Progenitor cell of endocrine pancreas (in vitro differentiated cells): Measurements from ENCODE around the gene MOSMO. TPM values are rescaled to one million over a fixed set of nuclear protein-coding genes. Genes with fewer than 3 reads are reported as not detected.
A peak's percentile ranks its signal among the peaks of the same experiment; 100 is the strongest.
"Not testable (repeated sequence)": the region's sequence is repeated elsewhere in the genome, so short reads cannot be mapped to it uniquely, and the experiment has no call there.

Experiments
- DNase-seq: peaks from one replicate; pipeline ENCODE4 v3.0.0; 2021; ENCODE audit warnings: low spot score; ENCODE audit not compliant: unreplicated experiment
- H3K27ac Mint-ChIP-seq: 2 replicates; pipeline ENCODE4 v1.8.0; 2021; ENCODE audit warnings: mild to moderate bottlenecking, moderate library complexity, mixed read lengths
- H3K27me3 Mint-ChIP-seq: 2 replicates; pipeline ENCODE4 v1.8.0; 2021; ENCODE audit warnings: mixed read lengths
- H3K36me3 Mint-ChIP-seq: 2 replicates; pipeline ENCODE4 v1.8.0; 2022; ENCODE audit warnings: mixed read lengths; ENCODE audit not compliant: insufficient read depth
- H3K4me1 Mint-ChIP-seq: 2 replicates; pipeline ENCODE4 v1.8.0; 2021; ENCODE audit warnings: low read depth, mixed read lengths
- H3K4me3 Mint-ChIP-seq: 2 replicates; pipeline ENCODE4 v1.8.0; 2021; ENCODE audit warnings: low read depth, mild to moderate bottlenecking, moderate library complexity, mixed read lengths
- H3K9me3 Mint-ChIP-seq: 2 replicates; pipeline ENCODE4 v1.8.0; 2021; ENCODE audit warnings: low read depth, mixed read lengths
- total RNA-seq: library from RNA; stranded (reverse); gene quantifications from 2 replicates; pipeline ENCODE4 v1.2.1, GENCODE V29; 2021
- TF ChIP-seq, protein P1 (sequence below): fragments of 200-600 bp; sonication (generic); IDR thresholded peaks from one replicate; pipeline ENCODE4 v1.5.0; 2021; ENCODE audit warnings: antibody characterized with exemption, mild to moderate bottlenecking; ENCODE audit not compliant: unreplicated experiment

The MOSMO gene
- total RNA-seq, 1 donor from 2014 or later: 15.7 TPM

- TF ChIP-seq, protein P1, sequence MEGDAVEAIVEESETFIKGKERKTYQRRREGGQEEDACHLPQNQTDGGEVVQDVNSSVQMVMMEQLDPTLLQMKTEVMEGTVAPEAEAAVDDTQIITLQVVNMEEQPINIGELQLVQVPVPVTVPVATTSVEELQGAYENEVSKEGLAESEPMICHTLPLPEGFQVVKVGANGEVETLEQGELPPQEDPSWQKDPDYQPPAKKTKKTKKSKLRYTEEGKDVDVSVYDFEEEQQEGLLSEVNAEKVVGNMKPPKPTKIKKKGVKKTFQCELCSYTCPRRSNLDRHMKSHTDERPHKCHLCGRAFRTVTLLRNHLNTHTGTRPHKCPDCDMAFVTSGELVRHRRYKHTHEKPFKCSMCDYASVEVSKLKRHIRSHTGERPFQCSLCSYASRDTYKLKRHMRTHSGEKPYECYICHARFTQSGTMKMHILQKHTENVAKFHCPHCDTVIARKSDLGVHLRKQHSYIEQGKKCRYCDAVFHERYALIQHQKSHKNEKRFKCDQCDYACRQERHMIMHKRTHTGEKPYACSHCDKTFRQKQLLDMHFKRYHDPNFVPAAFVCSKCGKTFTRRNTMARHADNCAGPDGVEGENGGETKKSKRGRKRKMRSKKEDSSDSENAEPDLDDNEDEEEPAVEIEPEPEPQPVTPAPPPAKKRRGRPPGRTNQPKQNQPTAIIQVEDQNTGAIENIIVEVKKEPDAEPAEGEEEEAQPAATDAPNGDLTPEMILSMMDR: no peak
- Mint-ChIP-seq H3K9me3 (no peaks in the 10 kb centered on the region), H3K4me3 (no peak overlapping the region), H3K36me3 (no peaks in the 10 kb centered on the region), H3K4me1 (peaks cover 4% of the 10 kb centered on the region), H3K27ac (no peak overlapping the region), H3K27me3 (no peaks in the 10 kb centered on the region)
- no peak for DNase-seq
These were observed 6.5 kb downstream of the MOSMO start for GRCh38 chr16:22014271-22014873.

DNA sequence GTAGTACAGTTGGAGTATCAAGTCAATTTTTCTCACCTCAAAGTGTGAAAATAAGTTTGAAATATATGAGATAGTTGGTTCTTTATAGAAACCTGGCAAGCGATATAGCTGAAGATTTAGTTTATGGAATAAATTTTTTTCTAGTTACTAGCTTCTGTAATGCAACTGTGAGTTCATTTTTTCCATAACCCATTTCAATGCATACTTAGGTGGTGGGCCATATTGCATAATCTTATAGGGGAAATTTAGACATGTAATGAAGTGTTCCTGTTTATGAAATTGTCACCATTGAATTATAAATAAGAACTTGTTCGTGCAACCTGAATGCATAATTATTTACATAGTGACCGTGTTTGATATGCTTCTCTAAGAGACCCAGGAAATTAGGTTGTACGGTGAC is 9.0 kb downstream of the MOSMO start:
- H3K27me3 Mint-ChIP-seq: no peaks in the 10 kb centered on the region
- H3K4me1 Mint-ChIP-seq: peaks cover 2% of the 10 kb centered on the region
- H3K4me3 Mint-ChIP-seq: no peak overlapping the region
- DNase-seq: no peak
- no peak overlapping the region for H3K27ac Mint-ChIP-seq
- H3K36me3 Mint-ChIP-seq: no peaks in the 10 kb centered on the region
- no peaks in the 10 kb centered on the region for H3K9me3 Mint-ChIP-seq
- TF ChIP-seq, protein P1: no peak

GRCh38 chr16:22018559-22018958 is 10.6 kb downstream of the MOSMO start:
- H3K4me3 Mint-ChIP-seq: no peak overlapping the region
- DNase-seq: no peak
- H3K9me3 Mint-ChIP-seq: no peaks in the 10 kb centered on the region
- TF ChIP-seq, protein P1: no peak
- H3K36me3 Mint-ChIP-seq: no peaks in the 10 kb centered on the region
- no peak overlapping the region for H3K27ac Mint-ChIP-seq
- H3K27me3 Mint-ChIP-seq: no peaks in the 10 kb centered on the region
- H3K4me1 Mint-ChIP-seq: peaks cover 2% of the 10 kb centered on the region

DNA sequence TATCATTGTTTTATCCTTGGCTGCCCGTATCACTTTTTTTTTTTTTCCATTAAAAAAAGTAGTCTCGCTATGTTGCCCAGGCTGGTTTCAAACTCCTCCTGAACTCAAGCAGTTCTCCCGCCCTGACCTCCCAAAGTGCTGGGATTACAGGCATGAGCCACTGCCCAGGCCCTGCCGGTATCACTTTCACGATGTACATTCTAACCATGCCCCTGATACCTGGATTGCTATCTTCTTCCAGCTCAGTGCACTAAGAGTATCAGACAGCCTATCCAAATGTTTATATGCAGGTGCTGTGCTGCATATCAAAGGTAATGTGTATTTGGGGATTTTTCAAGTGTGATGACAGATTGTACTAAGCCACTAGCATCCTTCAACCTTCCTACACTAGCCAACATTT is 14.2 kb downstream of the MOSMO start:
- peaks cover 8% of the 10 kb centered on the region for H3K4me1 Mint-ChIP-seq
- no peaks in the 10 kb centered on the region for H3K36me3 Mint-ChIP-seq
- no peaks in the 10 kb centered on the region for H3K27me3 Mint-ChIP-seq
- peak overlapping the region; percentile 37 for H3K27ac Mint-ChIP-seq
- no peaks in the 10 kb centered on the region for H3K9me3 Mint-ChIP-seq
- DNase-seq: no peak
- no peak overlapping the region for H3K4me3 Mint-ChIP-seq
- TF ChIP-seq, protein P1: no peak

DNA sequence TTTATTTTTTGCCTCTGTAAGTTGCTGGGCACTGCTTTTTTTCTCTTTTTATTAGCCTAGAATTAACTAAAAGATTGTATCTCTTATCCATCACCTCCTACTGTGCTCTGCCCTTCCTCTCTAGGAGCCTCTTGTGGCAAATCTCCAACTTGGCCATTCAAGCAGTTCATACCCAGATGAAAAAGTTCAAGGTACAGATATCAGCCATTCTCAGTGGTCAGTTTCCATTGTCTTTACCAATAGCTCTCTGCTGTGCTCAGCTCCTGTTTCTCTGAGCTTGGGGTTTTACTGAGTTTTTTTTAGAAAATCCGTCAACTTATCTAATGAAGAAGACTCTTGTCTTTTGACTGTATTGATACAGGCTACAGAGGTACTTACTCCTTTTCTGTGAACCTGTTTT is 15.6 kb downstream of the MOSMO start:
- H3K4me1 Mint-ChIP-seq: peaks cover 13% of the 10 kb centered on the region
- no peak for DNase-seq
- TF ChIP-seq, protein P1: no peak
- no peak overlapping the region for H3K4me3 Mint-ChIP-seq
- no peak overlapping the region for H3K27ac Mint-ChIP-seq
- no peaks in the 10 kb centered on the region for H3K36me3 Mint-ChIP-seq
- H3K9me3 Mint-ChIP-seq: no peaks in the 10 kb centered on the region
- H3K27me3 Mint-ChIP-seq: no peaks in the 10 kb centered on the region

DNA sequence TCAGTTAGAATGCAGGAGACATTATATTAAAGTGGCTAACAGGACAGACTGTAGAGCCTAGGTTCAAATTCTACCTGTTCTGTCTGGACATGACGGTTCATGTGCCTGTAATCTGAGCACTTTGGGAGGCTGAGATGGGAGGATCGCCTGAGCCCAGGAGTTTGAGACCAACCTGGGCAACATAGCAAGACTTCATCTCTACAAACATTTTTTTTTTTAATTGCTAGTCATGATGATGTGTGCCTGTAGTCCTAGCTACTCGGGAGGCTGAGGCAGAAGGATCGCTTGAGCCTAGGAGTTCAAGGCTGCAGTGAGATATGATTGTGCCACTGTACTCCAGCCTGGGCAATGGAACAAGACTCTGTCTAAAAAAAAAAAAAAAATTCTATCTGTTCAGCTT is 16.9 kb downstream of the MOSMO start:
- H3K36me3 Mint-ChIP-seq, DNase-seq, H3K9me3 Mint-ChIP-seq, H3K27me3 Mint-ChIP-seq, H3K27ac Mint-ChIP-seq, H3K4me3 Mint-ChIP-seq: not testable (repeated sequence)
- H3K4me1 Mint-ChIP-seq: peaks cover 15% of the 10 kb centered on the region
